NAMALWA (cell line): ENCODE results near the gene CA10.

Experiments
- DNase-seq: peaks from one replicate; pipeline ENCODE4 v3.0.0-alpha.2; 2015; ENCODE audit warnings: low spot score

CA10 gene

GRCh38 chr17:51645056-51645455 lies 513.5 kb downstream of the CA10 start:
- no peak for DNase-seq

DNA sequence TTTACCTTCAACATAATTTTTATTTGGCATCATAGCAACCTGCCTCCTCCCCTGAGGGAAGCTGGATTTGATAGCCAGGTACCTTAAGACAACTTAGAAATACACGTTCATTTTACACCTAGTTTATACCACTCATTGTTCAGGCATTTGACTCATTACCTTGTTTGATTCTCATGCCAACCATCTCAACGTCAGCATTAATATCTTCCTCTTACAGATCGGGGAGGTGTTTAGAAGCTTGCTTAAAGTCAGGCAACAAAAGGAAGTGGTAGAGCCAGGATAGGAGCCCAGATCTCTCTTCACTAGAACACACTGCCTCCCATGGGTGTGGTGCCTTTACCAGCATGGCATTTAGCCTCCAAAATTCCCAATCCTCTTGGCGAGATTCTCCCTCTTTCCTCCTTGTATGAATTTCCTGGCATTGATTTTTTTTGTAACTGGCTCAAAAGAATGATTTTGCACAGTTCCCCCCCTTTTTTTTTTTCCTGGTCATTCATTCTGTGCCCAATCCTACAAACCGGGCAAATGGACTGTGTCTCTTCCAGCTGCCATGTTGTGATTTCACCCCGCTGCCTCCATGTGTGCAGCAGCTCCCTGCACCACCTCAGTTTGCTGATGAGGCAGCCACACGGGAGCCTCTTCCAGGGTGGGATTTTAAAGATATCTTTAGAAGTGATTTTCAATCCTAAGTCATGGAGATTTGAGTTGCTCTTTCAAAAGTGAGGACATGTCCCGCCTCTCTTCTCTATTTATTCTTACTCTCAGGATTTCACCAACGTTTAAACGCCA lies 514.6 kb downstream of the CA10 start:
- DNase-seq, result no peak

DNA sequence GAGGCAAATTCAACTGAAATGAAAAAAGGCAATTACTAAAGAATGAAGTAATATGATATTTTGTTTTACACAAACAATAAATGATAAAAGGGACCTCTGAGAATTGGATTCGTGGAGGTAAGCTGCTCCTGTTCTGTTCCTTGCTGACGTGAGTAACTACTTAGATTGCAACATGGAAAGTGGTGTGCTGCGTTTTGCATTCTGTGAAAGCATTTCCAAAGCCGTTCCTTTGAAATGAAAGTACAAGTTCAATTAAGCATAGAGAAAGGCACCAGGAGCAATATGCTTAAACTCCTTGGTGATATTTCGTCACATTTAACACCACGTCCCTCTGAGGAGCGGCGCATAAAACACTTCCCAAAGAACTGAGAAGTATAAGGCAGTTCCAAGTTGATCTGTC lies 516.5 kb downstream of the CA10 start:
- DNase-seq, result no peak

DNA sequence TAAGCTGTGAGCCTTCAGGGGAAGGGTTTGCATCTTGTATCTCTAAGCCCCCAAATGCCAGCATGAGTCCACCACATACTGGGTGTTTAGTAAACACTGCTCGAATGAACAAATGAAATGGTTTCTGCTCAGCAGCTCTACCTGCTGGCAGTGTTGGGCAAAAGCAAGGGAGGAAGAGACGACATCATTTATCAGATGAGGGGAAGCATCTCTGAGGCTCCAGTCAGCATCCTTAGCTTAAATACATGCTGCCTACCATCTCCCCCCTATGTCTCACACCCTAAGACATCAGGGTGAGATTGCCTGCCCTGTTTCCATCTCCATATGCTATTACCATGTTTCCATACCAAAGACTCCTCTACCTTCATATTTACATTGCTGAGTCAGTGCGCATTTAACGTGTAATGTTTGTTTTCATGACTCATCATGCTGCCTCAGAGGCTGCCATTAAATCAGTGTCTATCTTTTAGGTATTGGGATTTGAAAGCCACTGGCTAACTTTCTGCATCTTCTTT lies 518.3 kb downstream of the CA10 start:
- peak; percentile 51 for DNase-seq

- no peak for DNase-seq
Measured at GRCh38 chr17:51638971-51639370, 519.5 kb downstream of the CA10 start.

DNA sequence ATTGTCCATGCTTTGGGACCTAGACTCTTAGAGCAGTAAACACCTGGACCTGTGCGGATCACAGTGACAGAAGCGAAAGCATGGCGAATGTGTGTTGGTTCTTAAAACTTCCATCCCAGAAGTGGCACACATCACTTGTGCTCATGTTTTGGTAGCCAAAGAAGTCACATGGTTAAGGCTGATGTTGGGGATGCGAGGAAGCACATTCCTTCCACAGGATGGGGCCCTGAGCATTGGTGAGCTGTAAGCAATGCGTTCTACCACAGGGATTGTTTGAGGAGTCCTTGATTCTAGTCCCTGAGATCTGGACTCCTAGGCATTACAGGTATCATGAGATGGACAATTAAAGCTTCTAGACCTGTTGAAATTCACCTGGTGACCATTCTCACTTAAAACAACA lies 522.2 kb downstream of the CA10 start:
- DNase-seq, result no peak

GRCh38 chr17:51630101-51630671 lies 528.3 kb downstream of the CA10 start:
- DNase-seq, result no peak

DNA sequence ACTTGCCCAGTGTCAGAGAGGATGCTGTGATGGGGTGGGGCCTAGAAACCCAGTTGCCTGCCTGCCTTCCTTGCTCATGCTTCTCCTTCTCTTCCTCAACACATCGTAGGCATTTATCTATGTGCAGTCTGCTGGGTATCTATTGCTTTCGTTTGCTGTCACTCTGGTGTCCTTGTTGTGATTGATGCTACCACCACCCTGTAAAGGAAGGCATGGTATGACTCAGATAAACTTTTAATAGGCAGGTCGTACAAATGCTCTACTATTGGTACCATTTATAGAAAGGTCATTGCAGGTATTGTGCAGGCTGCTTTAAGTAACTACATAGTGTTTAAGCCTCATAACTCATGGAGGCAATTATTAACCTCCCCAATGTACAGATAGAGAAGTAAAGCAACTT lies 529.3 kb downstream of the CA10 start:
- no peak for DNase-seq

- no peak for DNase-seq
Measured at GRCh38 chr17:51627779-51628178, 530.7 kb downstream of the CA10 start.

- no peak for DNase-seq
Measured at GRCh38 chr17:51618476-51618875, 540.0 kb downstream of the CA10 start.

DNA sequence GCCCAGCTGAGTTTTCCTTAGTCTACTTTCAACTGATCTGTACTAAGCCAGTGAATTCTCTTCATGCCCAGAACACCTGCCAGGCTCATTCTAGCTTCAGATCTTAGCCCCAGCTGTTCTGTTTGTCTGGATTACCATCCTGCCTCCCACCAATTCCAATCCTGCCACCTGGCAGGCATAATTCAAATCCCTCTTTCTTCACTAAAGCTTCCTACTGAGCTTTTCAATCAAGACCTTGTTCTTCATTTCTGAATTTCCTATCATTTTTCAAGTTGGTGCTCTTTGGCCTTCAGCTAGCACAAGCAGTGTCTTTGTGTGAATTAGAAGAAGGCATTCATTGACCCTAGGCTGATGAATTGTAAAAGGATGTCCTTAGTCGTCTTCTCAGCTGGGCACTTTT lies 540.5 kb downstream of the CA10 start:
- DNase-seq, result no peak

GRCh38 chr17:51613255-51613654 lies 545.3 kb downstream of the CA10 start:
- DNase-seq, result no peak

- DNase-seq, result peak; percentile 2
Measured at GRCh38 chr17:51612692-51613091, 545.8 kb downstream of the CA10 start.

DNA sequence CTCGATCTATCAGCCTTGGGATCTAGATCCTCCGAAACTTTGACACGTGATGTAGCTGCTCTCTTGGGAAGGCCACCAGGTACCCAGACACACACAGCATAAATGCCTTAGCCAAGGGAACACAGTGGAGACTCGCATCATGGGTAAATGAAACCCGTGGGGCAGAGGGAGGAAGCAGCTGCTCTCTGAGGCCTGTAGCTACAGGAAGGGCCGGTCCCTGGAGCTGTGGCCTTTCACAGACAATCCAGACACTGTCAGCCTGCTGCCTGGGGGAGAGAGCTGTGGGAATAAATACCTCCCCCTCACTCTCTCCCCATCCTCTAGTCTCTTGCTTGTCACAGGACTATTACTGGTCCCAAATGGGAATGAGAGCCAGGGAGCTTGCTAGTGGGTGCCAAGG lies 546.9 kb downstream of the CA10 start:
- DNase-seq, result no peak

DNA sequence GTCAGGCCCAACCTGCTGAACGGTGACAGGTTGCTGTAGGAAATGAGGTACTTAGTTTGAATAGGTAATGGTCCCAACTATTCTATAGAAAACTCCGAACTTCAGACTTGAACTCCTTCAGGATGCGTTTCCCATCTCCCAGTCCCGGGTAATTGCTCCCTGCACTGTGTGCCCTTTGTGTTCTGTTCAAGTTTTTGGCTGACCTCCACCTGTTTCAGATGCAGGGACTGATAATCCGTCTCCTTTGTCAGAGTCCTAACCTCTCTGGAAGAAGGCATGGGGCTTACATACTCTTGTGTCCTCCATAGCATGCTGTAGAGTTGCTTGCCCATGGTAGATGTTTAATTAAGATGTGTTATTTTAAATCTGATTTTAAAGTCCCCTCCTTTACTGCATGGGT lies 547.7 kb downstream of the CA10 start:
- DNase-seq, result no peak

DNA sequence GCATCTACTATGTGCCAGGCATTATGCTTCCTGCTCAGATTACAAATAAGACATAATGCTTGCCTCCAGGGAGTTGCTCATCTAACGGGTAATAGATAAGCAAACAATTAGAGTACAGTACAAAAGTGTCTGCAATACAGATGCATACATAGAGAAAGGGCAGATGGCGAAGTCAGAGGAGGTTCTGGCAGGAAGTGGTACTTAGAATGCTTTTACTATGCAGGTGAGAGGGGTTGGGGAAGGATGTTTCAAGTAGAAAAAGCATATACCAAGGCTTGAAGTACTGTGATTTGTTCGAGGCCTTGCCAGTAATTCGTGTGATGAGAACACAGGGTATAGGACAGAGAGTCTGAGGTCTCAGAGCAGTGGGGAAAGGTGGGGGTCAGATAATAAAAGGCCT lies 548.4 kb downstream of the CA10 start:
- DNase-seq, result no peak

GRCh38 chr17:51608251-51608933 lies 550.1 kb downstream of the CA10 start:
- no peak for DNase-seq

- DNase-seq, result no peak
Measured at GRCh38 chr17:51607512-51607911, 551.0 kb downstream of the CA10 start.

GRCh38 chr17:51604299-51605020 lies 554.1 kb downstream of the CA10 start:
- DNase-seq, result no peak

GRCh38 chr17:51601622-51602261 lies 556.8 kb downstream of the CA10 start:
- peak; percentile 3 for DNase-seq

DNA sequence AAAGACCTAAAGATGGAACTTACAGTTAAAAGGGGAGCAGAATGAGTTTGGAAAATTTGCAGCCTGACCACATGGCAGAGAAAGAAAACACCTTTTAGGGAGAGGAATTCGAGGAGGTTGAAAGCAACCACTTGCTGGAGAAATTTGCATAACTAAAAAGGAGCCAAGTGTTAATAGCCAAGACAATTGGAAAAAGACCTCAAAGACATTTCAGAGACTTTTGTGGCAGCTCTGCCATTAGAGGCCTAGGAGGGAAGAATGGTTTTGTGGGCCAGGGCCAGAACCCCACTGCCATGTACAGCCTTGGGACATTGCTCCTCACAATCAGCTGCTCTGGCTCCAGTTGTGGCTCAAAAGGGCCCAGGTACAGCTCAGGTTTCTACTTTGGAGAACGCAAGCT lies 559.7 kb downstream of the CA10 start:
- no peak for DNase-seq

- no peak for DNase-seq
Measured at GRCh38 chr17:51597345-51597744, 561.2 kb downstream of the CA10 start.
